Kidney (tissue), 14 donors: ENCODE results near the gene TBC1D5. TPM values are rescaled to one million over a fixed set of nuclear protein-coding genes. Genes with fewer than 3 reads are reported as not detected.
A peak's percentile ranks its signal among the peaks of the same experiment; 100 is the strongest.

Experiments
- DNase-seq, 5 donors: peaks; one replicate each; pipeline ENCODE4 v3.0.0-alpha.2; 2013 to 2020
- FAIRE-seq: peaks from 2 replicates; lab custom pipeline; 2012; peaks lifted over from hg19 to GRCh38; lab: Jason Lieb, UNC
- H3K27ac ChIP-seq, 2 donors: one replicate each; pipeline ENCODE4 v1.7.0; 2013; ENCODE audit warnings: low read depth in 2 of 2, low read length in 2 of 2, inconsistent platforms in 1 of 2
- H3K27me3 ChIP-seq: one replicate; pipeline ENCODE4 v1.7.1; 2013; ENCODE audit warnings: low read length, inconsistent platforms; ENCODE audit not compliant: control insufficient read depth, insufficient read depth
- H3K36me3 ChIP-seq, 3 donors: one replicate each; pipeline versions ENCODE4 v1.7.0 to v1.7.1; 2013; ENCODE audit warnings: low read length in 3 of 3, control low read depth in 1 of 3, inconsistent platforms in 1 of 3; ENCODE audit not compliant: insufficient read depth in 3 of 3, control insufficient read depth in 2 of 3
- H3K4me1 ChIP-seq, 3 donors: one replicate each; pipeline versions ENCODE4 v1.7.0 to v1.7.1; 2013; ENCODE audit warnings: low read length in 3 of 3, inconsistent platforms in 1 of 3, low read depth in 1 of 3; ENCODE audit not compliant: control insufficient read depth in 2 of 3, insufficient read depth in 2 of 3
- H3K4me3 ChIP-seq, 3 donors: one replicate each; pipeline versions ENCODE4 v1.7.0 to v1.8.1; 2013; ENCODE audit warnings: low read length in 3 of 3, control low read depth in 1 of 3, inconsistent platforms in 1 of 3
- H3K9ac ChIP-seq, 3 donors: one replicate each; pipeline versions ENCODE4 v1.7.0 to v1.7.1; 2013; ENCODE audit warnings: low read length in 3 of 3, control low read depth in 1 of 3, inconsistent platforms in 1 of 3
- H3K9me3 ChIP-seq, 3 donors: one replicate each; pipeline versions ENCODE4 v1.7.0 to v1.7.1; 2013; ENCODE audit warnings: low read length in 3 of 3, control low read depth in 1 of 3, inconsistent platforms in 1 of 3; ENCODE audit not compliant: control insufficient read depth in 2 of 3, insufficient read depth in 1 of 3
- intact Hi-C: fragments of 100-400 bp; cut with DNase I; formaldehyde crosslinking; loops from one replicate; pipeline ENCODE4 v1.11.1; 2022
- polyA plus RNA-seq: library from polyadenylated mRNA; stranded (reverse); fragments of 350-450 nt; fragmentation: Illumina TruSeq; extraction: RNeasy Lipid Tissue Mini Kit (QIAGEN cat#74804); gene quantifications from one replicate; pipeline ENCODE4 v1.2.3, GENCODE V29; 2014; ENCODE audit warnings: low read depth, low replicate concordance; ENCODE audit not compliant: insufficient read depth
- total RNA-seq: library from RNA; stranded (reverse); fragmentation: NEBNext Ultra II Directional; extraction: Animal tissue kit (Norgen Biotek cat#: 25700); gene quantifications from one replicate; pipeline ENCODE4 v1.2.1, GENCODE V29; 2021
- TF ChIP-seq, protein P1 (sequence below): IDR thresholded peaks from 3 replicates; pipeline ENCODE4 v1.5.1; 2012; ENCODE audit warnings: mild to moderate bottlenecking, moderate library complexity, borderline replicate concordance; ENCODE audit not compliant: insufficient read depth; ENCODE audit errors: extremely low read depth
- donor health status: control.
- donor health status: control.
- donor health status: control.
- donor health status: control.
- donor health status: control.
- donor health status: DM: yes; HTN: yes; CAD: no.
- donor health status: Normal renal cell carcinoma (clear cell type).

TBC1D5 gene
- total and polyA plus RNA-seq, 2 donors from 2014 or later, result 9.7 to 77.7 TPM

DNA sequence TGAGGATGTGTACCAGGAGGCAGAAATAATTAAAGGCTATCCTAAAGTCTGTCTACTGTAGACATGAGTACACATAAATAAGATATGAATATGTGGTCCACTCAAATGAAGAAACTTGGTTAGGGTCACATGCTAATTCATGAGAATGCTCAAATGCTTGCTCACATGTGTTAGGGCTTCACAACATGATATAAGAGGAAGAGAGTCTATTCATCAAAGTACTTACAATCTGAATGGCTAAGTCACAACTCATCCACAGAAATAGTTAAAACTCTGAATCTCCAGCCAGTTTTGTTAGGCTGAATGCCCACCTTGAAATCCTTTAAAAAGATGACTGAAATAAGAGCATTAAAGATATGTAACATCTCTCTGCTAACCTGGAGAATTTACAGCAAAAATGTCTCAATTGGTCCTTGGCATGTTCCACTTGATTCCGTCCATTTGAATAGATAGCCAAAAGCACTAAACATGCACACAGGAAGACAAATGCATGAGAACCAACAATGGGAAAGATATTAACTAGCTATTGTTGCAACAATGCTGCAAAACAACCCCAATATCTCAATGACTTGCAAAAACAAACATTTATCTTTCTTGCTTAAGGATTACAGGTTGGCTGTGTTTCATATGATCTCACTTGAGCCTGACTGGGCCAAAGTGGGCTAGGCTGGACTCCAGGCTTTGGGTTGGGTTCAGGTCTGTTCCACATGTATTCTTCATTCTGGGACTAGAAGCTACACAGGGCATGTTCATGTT, 10.6 kb upstream of the TBC1D5 start:
- no peak for DNase-seq
- TF ChIP-seq, protein P1, sequence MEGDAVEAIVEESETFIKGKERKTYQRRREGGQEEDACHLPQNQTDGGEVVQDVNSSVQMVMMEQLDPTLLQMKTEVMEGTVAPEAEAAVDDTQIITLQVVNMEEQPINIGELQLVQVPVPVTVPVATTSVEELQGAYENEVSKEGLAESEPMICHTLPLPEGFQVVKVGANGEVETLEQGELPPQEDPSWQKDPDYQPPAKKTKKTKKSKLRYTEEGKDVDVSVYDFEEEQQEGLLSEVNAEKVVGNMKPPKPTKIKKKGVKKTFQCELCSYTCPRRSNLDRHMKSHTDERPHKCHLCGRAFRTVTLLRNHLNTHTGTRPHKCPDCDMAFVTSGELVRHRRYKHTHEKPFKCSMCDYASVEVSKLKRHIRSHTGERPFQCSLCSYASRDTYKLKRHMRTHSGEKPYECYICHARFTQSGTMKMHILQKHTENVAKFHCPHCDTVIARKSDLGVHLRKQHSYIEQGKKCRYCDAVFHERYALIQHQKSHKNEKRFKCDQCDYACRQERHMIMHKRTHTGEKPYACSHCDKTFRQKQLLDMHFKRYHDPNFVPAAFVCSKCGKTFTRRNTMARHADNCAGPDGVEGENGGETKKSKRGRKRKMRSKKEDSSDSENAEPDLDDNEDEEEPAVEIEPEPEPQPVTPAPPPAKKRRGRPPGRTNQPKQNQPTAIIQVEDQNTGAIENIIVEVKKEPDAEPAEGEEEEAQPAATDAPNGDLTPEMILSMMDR, result no peak
- H3K27ac ChIP-seq, result no peak overlapping the region
- no peaks in the 10 kb centered on the region for H3K27me3 ChIP-seq
- H3K4me1 ChIP-seq, result no peaks in the 10 kb centered on the region
- no peaks in the 10 kb centered on the region for H3K9me3 ChIP-seq
- no peak overlapping the region for H3K4me3 ChIP-seq
- intact Hi-C loops, result no loop called here
- no peak overlapping the region for H3K9ac ChIP-seq
- FAIRE-seq, result no peak
- no peaks in the 10 kb centered on the region for H3K36me3 ChIP-seq

DNA sequence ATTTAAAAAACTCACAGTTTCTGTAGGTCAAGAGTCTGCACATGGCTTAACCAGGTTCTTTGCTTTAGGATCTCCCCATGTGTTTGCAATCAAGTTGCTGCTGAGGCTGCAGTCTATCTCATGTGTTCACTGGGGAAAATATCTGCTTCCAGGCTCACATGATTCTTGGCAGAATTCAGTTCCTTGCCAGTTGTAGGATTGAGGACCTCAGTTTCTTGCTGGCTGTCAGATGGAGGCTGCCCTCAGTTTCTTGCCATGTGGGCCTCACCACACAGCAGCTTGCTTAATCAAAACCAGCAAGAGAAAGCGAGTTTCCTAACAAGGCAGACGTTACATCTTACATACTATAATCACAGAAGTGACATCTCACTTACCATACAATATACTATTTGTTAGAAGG, 10.0 kb upstream of the TBC1D5 start:
- intact Hi-C loops, result no loop called here
- Histone ChIP-seq H3K9me3 (no peaks in the 10 kb centered on the region), H3K27me3 (no peaks in the 10 kb centered on the region), H3K27ac (no peak overlapping the region), H3K4me3 (no peak overlapping the region), H3K36me3 (no peaks in the 10 kb centered on the region), H3K9ac (no peak overlapping the region), H3K4me1 (no peaks in the 10 kb centered on the region)
- DNase-seq, result no peak
- no peak for FAIRE-seq
- TF ChIP-seq, protein P1, result no peak

DNA sequence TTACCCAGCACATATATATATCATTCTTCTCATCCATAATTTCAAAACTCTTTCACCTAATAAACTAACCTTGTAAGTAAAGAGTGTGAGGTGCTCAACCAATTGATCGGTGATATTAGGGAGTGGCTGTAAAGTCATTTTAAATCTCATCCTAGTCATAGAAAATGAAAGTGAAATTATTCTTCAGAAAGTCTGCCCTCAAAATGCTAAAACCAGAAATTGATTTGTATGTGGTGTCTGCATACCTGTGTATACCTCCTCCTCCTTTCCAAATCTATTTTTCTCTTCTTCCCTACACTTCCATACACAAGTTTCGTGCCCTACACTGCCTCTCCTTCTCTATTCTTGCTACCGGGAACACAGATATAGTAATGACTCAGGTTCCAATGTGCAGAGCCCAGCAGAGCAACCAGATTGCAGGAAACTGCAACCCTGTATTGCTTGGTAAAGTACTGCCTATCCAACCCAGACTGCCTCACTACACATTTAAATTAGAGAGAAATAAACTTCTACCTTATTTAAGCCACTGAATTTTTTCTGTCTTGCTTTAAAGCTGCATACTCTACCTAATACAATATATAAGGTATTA, 7.4 kb upstream of the TBC1D5 start:
- DNase-seq, result no peak
- Histone ChIP-seq H3K9me3 (no peaks in the 10 kb centered on the region), H3K4me1 (no peaks in the 10 kb centered on the region), H3K9ac (no peak overlapping the region), H3K27me3 (no peaks in the 10 kb centered on the region), H3K4me3 (peak overlapping the region in 2 of 3 donors; percentile 30 to 47), H3K36me3 (no peaks in the 10 kb centered on the region), H3K27ac (no peak overlapping the region)
- FAIRE-seq, result no peak
- intact Hi-C loops, result no loop called here
- TF ChIP-seq, protein P1, result no peak
